ENCODE measurements around the gene DNASE2. TPM values are rescaled to one million over a fixed set of nuclear protein-coding genes. Genes with fewer than 3 reads are reported as not detected.

Gene DNASE2
- total RNA-seq, 1 experiment from 2014 or later = 35.7 TPM

DNA sequence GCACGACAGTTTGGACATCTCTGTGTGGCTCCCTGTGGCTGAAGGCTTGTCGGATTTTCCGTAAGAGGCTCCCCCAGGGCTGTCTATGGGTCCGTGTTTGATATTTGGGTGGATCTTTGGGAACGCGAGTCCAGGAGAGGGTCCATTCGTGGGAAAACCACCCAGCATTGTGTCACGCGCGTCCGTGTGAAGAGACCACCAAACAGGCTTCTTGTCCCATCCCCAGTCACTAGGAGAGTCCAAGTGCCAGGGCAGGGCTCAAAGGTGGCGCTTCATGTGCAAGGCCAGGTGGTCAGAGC, 3.3 kb upstream of the DNASE2 start:
- DNase-seq (ENCODE audit: low spot score) = no peak
- TF ChIP-seq ZNF263 (CRISPR knock-in tag; IDR thresholded peaks at IDR 0.05; ENCODE audit: low read depth) = no peak
- TF ChIP-seq SMAD3 (CRISPR knock-in tag; IDR thresholded peaks at IDR 0.05; ENCODE audit: borderline replicate concordance) = peak; percentile 26; the same call in 1 of the 2 replicates
- ChIA-PET CTCF (interaction anchor here (0.6 to 2.8 kb wide), 46 partner anchors 11 to 1595 kb away, joined by 3 to 63 read pairs (median 6); partner anchors contain the start of genes CALR, FARSA, GET3 and JUNB), POLR2A (interaction anchor here (0.6 to 2.9 kb wide), 15 partner anchors 12 to 161 kb away, joined by 3 to 18 read pairs (median 4); partner anchors contain the start of genes CALR, FARSA, GET3 and RNASEH2A)
- H3K9me3 Mint-ChIP-seq = peaks cover 5% of the 10 kb centered on the region
- peak overlapping the region; percentile 91; the same call in 1 of the 2 replicates for H3K27ac Mint-ChIP-seq
- ATAC-seq = no peak
- peaks cover 47% of the 10 kb centered on the region for H3K27me3 Mint-ChIP-seq (ENCODE audit: low read depth)
- H3K36me3 Mint-ChIP-seq = peaks cover 7% of the 10 kb centered on the region; the same call in 1 of the 2 replicates
- peaks cover 13% of the 10 kb centered on the region for H3K4me1 Mint-ChIP-seq
- H3K4me3 Mint-ChIP-seq = peak overlapping the region; percentile 84

GRCh38 chr19:12884202-12884601, 3.0 kb upstream of the DNASE2 start:
- CTCF ChIA-PET = interaction anchor here (1.3 to 2.8 kb wide), 12 partner anchors 11 to 210 kb away, joined by 5 to 63 read pairs (median 12); no protein-coding TSS in a partner anchor
- Mint-ChIP-seq H3K4me1 (peaks cover 13% of the 10 kb centered on the region), H3K36me3 (peaks cover 7% of the 10 kb centered on the region; the same call in 1 of the 2 replicates), H3K27ac (no peak overlapping the region), H3K4me3 (no peak overlapping the region), H3K27me3 (ENCODE audit: low read depth) (peaks cover 47% of the 10 kb centered on the region), H3K9me3 (peaks cover 5% of the 10 kb centered on the region)
- TF ChIP-seq KAT7 (CRISPR knock-in tag; IDR thresholded peaks at IDR 0.05; ENCODE audit: borderline replicate concordance) (0 out of 2 replicates have a peak, but pooled peaks have one; percentile 1), ZNF317 (CRISPR knock-in tag; IDR thresholded peaks at IDR 0.05; ENCODE audit: borderline replicate concordance, low read depth) (no peak)
- DNase-seq (ENCODE audit: low spot score) (no peak), ATAC-seq (no peak)
- POLR2A ChIA-PET = interaction anchor here (1.6 to 2.9 kb wide), 3 partner anchors 11 to 54 kb away, joined by 5 to 18 read pairs (median 13); partner anchors contain the start of gene CALR

- Mint-ChIP-seq H3K4me3 (peak overlapping the region; percentile 90; the same call in 1 of the 2 replicates), H3K36me3 (peaks cover 15% of the 10 kb centered on the region; the same call in 1 of the 2 replicates), H3K27ac (peak overlapping the region; percentile 11; the same call in 1 of the 2 replicates), H3K4me1 (peaks cover 13% of the 10 kb centered on the region), H3K9me3 (peaks cover 5% of the 10 kb centered on the region), H3K27me3 (ENCODE audit: low read depth) (peaks cover 41% of the 10 kb centered on the region)
- peak; percentile 87 for TF ChIP-seq ZNF121 (CRISPR knock-in tag; IDR thresholded peaks at IDR 0.05)
- TF ChIP-seq, protein P1, sequence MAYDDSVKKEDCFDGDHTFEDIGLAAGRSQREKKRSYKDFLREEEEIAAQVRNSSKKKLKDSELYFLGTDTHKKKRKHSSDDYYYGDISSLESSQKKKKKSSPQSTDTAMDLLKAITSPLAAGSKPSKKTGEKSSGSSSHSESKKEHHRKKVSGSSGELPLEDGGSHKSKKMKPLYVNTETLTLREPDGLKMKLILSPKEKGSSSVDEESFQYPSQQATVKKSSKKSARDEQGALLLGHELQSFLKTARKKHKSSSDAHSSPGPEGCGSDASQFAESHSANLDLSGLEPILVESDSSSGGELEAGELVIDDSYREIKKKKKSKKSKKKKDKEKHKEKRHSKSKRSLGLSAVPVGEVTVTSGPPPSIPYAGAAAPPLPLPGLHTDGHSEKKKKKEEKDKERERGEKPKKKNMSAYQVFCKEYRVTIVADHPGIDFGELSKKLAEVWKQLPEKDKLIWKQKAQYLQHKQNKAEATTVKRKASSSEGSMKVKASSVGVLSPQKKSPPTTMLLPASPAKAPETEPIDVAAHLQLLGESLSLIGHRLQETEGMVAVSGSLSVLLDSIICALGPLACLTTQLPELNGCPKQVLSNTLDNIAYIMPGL (CRISPR knock-in tag; IDR thresholded peaks at IDR 0.05) = no peak
- POLR2A ChIA-PET = interaction anchor here (0.8 to 1.4 kb wide), 3 partner anchors 8 to 286 kb away, joined by 4 to 13 read pairs (median 5); partner anchors contain the start of gene GCDH
- CTCF ChIA-PET = interaction anchor here (0.7 to 2.8 kb wide), 8 partner anchors 10 to 217 kb away, joined by 3 to 21 read pairs (median 6); partner anchors contain the start of gene RTBDN
- ATAC-seq = no peak
- DNase-seq (ENCODE audit: low spot score) = no peak
These were observed 1.3 kb upstream of the DNASE2 start for GRCh38 chr19:12882589-12882988.

DNA sequence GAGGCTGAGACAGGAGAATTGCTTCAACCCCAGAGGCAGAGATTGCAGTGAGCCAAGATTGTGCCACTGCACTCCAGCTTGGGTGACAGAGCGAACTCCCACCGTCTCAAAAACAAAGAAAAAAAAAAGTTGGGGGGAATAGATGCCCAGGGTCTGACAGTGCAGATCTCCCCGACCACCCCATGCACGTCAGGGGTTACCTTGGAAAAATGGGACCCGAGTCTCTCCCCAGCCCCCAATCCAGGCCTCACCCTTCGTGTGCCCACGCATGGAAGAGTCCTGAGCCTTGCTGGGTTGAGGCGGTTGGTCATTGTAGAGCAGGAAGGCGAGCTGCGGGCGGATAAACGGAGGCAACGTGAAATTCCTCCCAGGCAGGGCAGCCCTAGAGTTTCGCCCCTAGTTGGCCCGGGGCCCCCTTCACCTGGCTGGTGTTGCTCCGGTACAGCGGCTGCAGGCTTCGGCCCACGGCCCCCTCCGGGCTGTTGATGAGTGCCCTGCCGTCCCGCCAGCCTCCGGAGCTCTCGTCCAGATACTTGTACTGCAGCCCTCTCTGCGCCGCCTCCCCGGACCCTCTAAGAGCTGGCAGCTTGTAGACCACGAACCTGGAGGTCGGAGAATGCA, 588 bp downstream of the DNASE2 start:
- peak overlapping the region; percentile 94 for H3K27ac Mint-ChIP-seq

More for the DNA sequence above, 588 bp downstream of the DNASE2 start:
- Mint-ChIP-seq H3K36me3 (peaks cover 15% of the 10 kb centered on the region; the same call in 1 of the 2 replicates), H3K9me3 (peaks cover 5% of the 10 kb centered on the region), H3K4me3 (peak overlapping the region; percentile 90), H3K27me3 (ENCODE audit: low read depth) (peaks cover 27% of the 10 kb centered on the region), H3K4me1 (0 out of 2 replicates have a peak, but pooled peaks cover 5% of the 10 kb centered on the region)
- ChIA-PET CTCF (interaction anchor here (0.6 to 3.1 kb wide), 12 partner anchors 8 to 120 kb away, joined by 3 to 30 read pairs (median 4); partner anchors contain the start of genes DAND5 and GCDH), POLR2A (interaction anchor here (0.8 to 2.3 kb wide), 9 partner anchors 8 to 144 kb away, joined by 3 to 27 read pairs (median 4); partner anchors contain the start of genes GCDH, GET3, JUNB and RNASEH2A)
- ATAC-seq = peak; percentile 7
- no peak for TF ChIP-seq SOX15 (CRISPR knock-in tag; IDR thresholded peaks at IDR 0.05)
- TF ChIP-seq NR1H2 (CRISPR knock-in tag; IDR thresholded peaks at IDR 0.05) = no peak
- TF ChIP-seq FOXP1 (CRISPR knock-in tag; IDR thresholded peaks at IDR 0.05; ENCODE audit: borderline replicate concordance) = peak; percentile 32; the same call in 1 of the 2 replicates
- TF ChIP-seq MYBL2 (CRISPR knock-in tag; IDR thresholded peaks at IDR 0.05) = no peak
- TF ChIP-seq, protein P2, sequence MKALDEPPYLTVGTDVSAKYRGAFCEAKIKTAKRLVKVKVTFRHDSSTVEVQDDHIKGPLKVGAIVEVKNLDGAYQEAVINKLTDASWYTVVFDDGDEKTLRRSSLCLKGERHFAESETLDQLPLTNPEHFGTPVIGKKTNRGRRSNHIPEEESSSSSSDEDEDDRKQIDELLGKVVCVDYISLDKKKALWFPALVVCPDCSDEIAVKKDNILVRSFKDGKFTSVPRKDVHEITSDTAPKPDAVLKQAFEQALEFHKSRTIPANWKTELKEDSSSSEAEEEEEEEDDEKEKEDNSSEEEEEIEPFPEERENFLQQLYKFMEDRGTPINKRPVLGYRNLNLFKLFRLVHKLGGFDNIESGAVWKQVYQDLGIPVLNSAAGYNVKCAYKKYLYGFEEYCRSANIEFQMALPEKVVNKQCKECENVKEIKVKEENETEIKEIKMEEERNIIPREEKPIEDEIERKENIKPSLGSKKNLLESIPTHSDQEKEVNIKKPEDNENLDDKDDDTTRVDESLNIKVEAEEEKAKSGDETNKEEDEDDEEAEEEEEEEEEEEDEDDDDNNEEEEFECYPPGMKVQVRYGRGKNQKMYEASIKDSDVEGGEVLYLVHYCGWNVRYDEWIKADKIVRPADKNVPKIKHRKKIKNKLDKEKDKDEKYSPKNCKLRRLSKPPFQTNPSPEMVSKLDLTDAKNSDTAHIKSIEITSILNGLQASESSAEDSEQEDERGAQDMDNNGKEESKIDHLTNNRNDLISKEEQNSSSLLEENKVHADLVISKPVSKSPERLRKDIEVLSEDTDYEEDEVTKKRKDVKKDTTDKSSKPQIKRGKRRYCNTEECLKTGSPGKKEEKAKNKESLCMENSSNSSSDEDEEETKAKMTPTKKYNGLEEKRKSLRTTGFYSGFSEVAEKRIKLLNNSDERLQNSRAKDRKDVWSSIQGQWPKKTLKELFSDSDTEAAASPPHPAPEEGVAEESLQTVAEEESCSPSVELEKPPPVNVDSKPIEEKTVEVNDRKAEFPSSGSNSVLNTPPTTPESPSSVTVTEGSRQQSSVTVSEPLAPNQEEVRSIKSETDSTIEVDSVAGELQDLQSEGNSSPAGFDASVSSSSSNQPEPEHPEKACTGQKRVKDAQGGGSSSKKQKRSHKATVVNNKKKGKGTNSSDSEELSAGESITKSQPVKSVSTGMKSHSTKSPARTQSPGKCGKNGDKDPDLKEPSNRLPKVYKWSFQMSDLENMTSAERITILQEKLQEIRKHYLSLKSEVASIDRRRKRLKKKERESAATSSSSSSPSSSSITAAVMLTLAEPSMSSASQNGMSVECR (CRISPR knock-in tag; IDR thresholded peaks at IDR 0.05; ENCODE audit: borderline replicate concordance) = no peak
- 0 out of 2 replicates have a peak, but pooled peaks have one; percentile 8 for TF ChIP-seq NFYB (CRISPR knock-in tag; conservative IDR thresholded peaks at IDR 0.05; ENCODE audit: low read depth)
- TF ChIP-seq CDX4 (CRISPR knock-in tag; IDR thresholded peaks at IDR 0.05; ENCODE audit: borderline replicate concordance) = no peak
- no peak for TF ChIP-seq ETV6 (CRISPR knock-in tag; IDR thresholded peaks at IDR 0.05)
- TF ChIP-seq ZNF219 (CRISPR knock-in tag; IDR thresholded peaks at IDR 0.05; ENCODE audit: borderline replicate concordance) = no peak
- DNase-seq (ENCODE audit: low spot score) = peak; percentile 56
